Stimulated activated naive CD8-positive, alpha-beta T cell treated with anti-CD3 and anti-CD28 coated beads, Interleukin-15, Interleukin-2, amounts not matched to agents 100 ng/mL and 50 ng/mL, for 24 hours (primary cell): ENCODE measurements around the gene MESD.

Experiments used
- H3K27ac Mint-ChIP-seq: one replicate; pipeline ENCODE4 v1.8.0; 2021; ENCODE audit warnings: mild to moderate bottlenecking, mixed read lengths
- H3K27me3 Mint-ChIP-seq: one replicate; pipeline ENCODE4 v1.8.0; 2021; ENCODE audit warnings: mixed read lengths
- H3K36me3 Mint-ChIP-seq: one replicate; pipeline ENCODE4 v1.8.0; 2021; ENCODE audit warnings: low read depth, mixed read lengths
- H3K4me1 Mint-ChIP-seq: one replicate; pipeline ENCODE4 v1.8.0; 2021; ENCODE audit warnings: low read depth, mixed read lengths
- H3K4me3 Mint-ChIP-seq: one replicate; pipeline ENCODE4 v1.8.0; 2021; ENCODE audit warnings: mild to moderate bottlenecking, mixed read lengths
- H3K9me3 Mint-ChIP-seq: one replicate; pipeline ENCODE4 v1.8.0; 2021; ENCODE audit warnings: mixed read lengths

MESD gene

GRCh38 chr15:81002331-81003096 lies 12.9 kb upstream of the MESD start:
- Mint-ChIP-seq H3K9me3 (no peaks in the 10 kb centered on the region), H3K27ac (no peak overlapping the region), H3K36me3 (peaks cover 25% of the 10 kb centered on the region), H3K4me1 (peaks cover 55% of the 10 kb centered on the region), H3K27me3 (no peaks in the 10 kb centered on the region), H3K4me3 (peak overlapping the region; percentile 78)

DNA sequence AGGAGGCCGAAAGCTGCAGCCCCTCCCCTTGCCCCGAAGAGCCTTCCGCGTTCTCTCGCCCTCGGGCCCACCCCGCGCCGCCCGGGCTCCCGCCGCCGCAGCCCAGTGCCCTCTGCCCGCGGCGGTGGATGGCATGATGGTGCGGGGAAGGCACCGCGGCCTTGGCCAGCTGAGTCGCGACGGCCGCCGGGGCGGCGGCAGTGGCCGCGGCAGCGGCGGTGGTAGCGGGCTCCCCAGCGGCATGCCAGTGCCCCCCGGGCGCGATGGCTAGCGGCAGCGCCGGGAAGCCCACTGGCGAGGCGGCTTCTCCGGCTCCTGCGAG lies 12.4 kb upstream of the MESD start:
- Mint-ChIP-seq H3K27me3 (no peaks in the 10 kb centered on the region), H3K4me3 (peak overlapping the region; percentile 80), H3K36me3 (peaks cover 25% of the 10 kb centered on the region), H3K9me3 (no peaks in the 10 kb centered on the region), H3K27ac (peak overlapping the region; percentile 76), H3K4me1 (peaks cover 56% of the 10 kb centered on the region)

GRCh38 chr15:81001152-81002008 lies 11.8 kb upstream of the MESD start:
- peak overlapping the region; percentile 76 for H3K27ac Mint-ChIP-seq
- no peaks in the 10 kb centered on the region for H3K9me3 Mint-ChIP-seq
- H3K4me1 Mint-ChIP-seq: peaks cover 56% of the 10 kb centered on the region
- H3K27me3 Mint-ChIP-seq: no peaks in the 10 kb centered on the region
- peaks cover 25% of the 10 kb centered on the region for H3K36me3 Mint-ChIP-seq
- H3K4me3 Mint-ChIP-seq: peak overlapping the region; percentile 92

- Mint-ChIP-seq H3K9me3 (no peaks in the 10 kb centered on the region), H3K36me3 (peaks cover 24% of the 10 kb centered on the region), H3K4me3 (peak within 1 kb of the TSS; percentile 92), H3K4me1 (peaks cover 49% of the 10 kb centered on the region), H3K27me3 (no peaks in the 10 kb centered on the region), H3K27ac (peak within 1 kb of the TSS; percentile 95)
Measured at GRCh38 chr15:81000624-81001151, 11.1 kb upstream of the MESD start, which contains the start of gene TLNRD1. TLNRD1 (plus strand) TSS chr15:81000923; CDS start chr15:81002272, 1,349 bp downstream.

GRCh38 chr15:81000144-81000623 lies 10.6 kb upstream of the MESD start:
- Mint-ChIP-seq H3K27ac (peak overlapping the region; percentile 95), H3K27me3 (no peaks in the 10 kb centered on the region), H3K4me1 (peaks cover 44% of the 10 kb centered on the region), H3K9me3 (no peaks in the 10 kb centered on the region), H3K36me3 (peaks cover 19% of the 10 kb centered on the region), H3K4me3 (peak overlapping the region; percentile 92)

GRCh38 chr15:80999623-81000036 lies 10.0 kb upstream of the MESD start:
- H3K27me3 Mint-ChIP-seq: no peaks in the 10 kb centered on the region
- peaks cover 38% of the 10 kb centered on the region for H3K4me1 Mint-ChIP-seq
- H3K9me3 Mint-ChIP-seq: no peaks in the 10 kb centered on the region
- H3K27ac Mint-ChIP-seq: peak overlapping the region; percentile 95
- peak overlapping the region; percentile 92 for H3K4me3 Mint-ChIP-seq
- H3K36me3 Mint-ChIP-seq: peaks cover 16% of the 10 kb centered on the region

- H3K4me3 Mint-ChIP-seq: no peak overlapping the region
- no peak overlapping the region for H3K27ac Mint-ChIP-seq
- H3K4me1 Mint-ChIP-seq: peaks cover 24% of the 10 kb centered on the region
- H3K36me3 Mint-ChIP-seq: peaks cover 2% of the 10 kb centered on the region
- no peaks in the 10 kb centered on the region for H3K9me3 Mint-ChIP-seq
- H3K27me3 Mint-ChIP-seq: no peaks in the 10 kb centered on the region
Measured at GRCh38 chr15:80998251-80998650, 8.6 kb upstream of the MESD start.

GRCh38 chr15:80997692-80998091 lies 8.1 kb upstream of the MESD start:
- Mint-ChIP-seq H3K9me3 (no peaks in the 10 kb centered on the region), H3K27ac (no peak overlapping the region), H3K4me1 (peaks cover 22% of the 10 kb centered on the region), H3K27me3 (no peaks in the 10 kb centered on the region), H3K36me3 (no peaks in the 10 kb centered on the region), H3K4me3 (no peak overlapping the region)

- no peaks in the 10 kb centered on the region for H3K9me3 Mint-ChIP-seq
- no peaks in the 10 kb centered on the region for H3K36me3 Mint-ChIP-seq
- H3K4me1 Mint-ChIP-seq: peaks cover 28% of the 10 kb centered on the region
- H3K4me3 Mint-ChIP-seq: no peak overlapping the region
- H3K27me3 Mint-ChIP-seq: no peaks in the 10 kb centered on the region
- H3K27ac Mint-ChIP-seq: no peak overlapping the region
Measured at GRCh38 chr15:80996247-80996646, 6.6 kb upstream of the MESD start.

DNA sequence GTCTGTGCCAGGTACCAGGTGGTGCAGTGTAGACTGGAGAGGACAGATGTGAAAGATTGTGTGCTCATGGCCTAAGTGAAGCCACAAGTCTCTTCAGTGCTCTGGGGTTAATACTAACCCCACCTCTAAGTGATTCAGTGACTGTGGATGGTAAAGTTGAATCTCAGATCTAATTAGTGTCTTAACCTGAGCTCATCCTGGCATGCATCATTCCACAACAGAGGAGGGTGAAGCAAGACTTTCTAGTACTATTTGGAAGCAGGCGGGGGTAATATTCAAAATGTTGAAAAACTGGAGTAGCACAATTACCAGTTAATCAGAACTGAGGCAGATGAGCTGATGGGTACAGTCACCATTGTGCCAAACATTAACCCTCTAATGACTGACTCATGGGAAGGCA lies 2.8 kb upstream of the MESD start:
- Mint-ChIP-seq H3K27me3 (no peaks in the 10 kb centered on the region), H3K4me3 (no peak overlapping the region), H3K9me3 (no peaks in the 10 kb centered on the region), H3K36me3 (peaks cover 11% of the 10 kb centered on the region), H3K4me1 (peaks cover 29% of the 10 kb centered on the region), H3K27ac (no peak overlapping the region)

- Mint-ChIP-seq H3K27ac (no peak overlapping the region), H3K27me3 (no peaks in the 10 kb centered on the region), H3K36me3 (peaks cover 14% of the 10 kb centered on the region), H3K9me3 (no peaks in the 10 kb centered on the region), H3K4me1 (peaks cover 31% of the 10 kb centered on the region), H3K4me3 (no peak overlapping the region)
Measured at GRCh38 chr15:80992006-80992405, 2.4 kb upstream of the MESD start.

DNA sequence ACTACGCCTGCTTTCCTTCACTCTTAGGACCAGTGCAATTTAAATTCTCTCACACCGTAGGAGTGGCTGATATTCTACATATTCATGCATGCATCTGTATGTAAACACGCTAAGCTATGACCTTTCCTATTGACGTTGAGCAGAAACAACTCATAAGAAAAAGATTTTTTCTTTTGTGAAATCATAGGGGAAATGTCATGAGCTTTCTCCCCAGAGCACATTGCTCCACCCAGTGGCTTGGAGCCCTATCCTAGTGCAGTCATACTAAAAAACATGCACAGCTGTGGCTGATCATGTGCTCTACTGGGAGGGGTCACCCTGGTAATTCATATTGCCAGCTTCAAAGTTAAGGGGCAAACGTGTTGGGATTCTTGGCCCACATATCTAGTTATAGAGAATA lies 1.8 kb upstream of the MESD start:
- Mint-ChIP-seq H3K36me3 (peaks cover 19% of the 10 kb centered on the region), H3K4me3 (no peak overlapping the region), H3K27ac (no peak overlapping the region), H3K4me1 (peaks cover 37% of the 10 kb centered on the region), H3K9me3 (no peaks in the 10 kb centered on the region), H3K27me3 (no peaks in the 10 kb centered on the region)

DNA sequence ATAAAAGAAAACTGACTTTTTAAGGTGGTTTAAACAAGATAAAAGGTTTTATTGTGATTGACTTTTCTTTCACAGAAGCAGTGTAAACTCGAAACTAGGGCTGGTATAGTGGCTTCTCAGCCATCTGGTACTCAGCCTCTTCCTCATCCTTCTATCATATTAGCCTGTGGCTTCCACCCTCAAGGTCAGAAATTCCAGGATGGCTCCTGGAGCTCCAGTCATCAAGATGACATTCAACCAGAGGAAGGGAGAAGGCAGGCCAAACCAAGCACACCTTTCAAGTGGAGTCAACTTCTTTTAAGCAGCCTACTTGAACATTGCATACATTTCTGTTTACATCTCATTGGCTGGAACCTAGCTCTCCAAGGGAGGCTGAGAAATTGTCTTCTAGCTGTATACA lies 1.3 kb upstream of the MESD start:
- H3K36me3 Mint-ChIP-seq: peaks cover 23% of the 10 kb centered on the region
- H3K9me3 Mint-ChIP-seq: no peaks in the 10 kb centered on the region
- H3K27ac Mint-ChIP-seq: no peak overlapping the region
- H3K4me3 Mint-ChIP-seq: no peak overlapping the region
- no peaks in the 10 kb centered on the region for H3K27me3 Mint-ChIP-seq
- H3K4me1 Mint-ChIP-seq: peaks cover 40% of the 10 kb centered on the region

GRCh38 chr15:80989081-80989517 lies 520 bp downstream of the MESD start:
- Mint-ChIP-seq H3K27me3 (no peaks in the 10 kb centered on the region), H3K9me3 (no peaks in the 10 kb centered on the region), H3K27ac (peak overlapping the region; percentile 98), H3K4me1 (peaks cover 59% of the 10 kb centered on the region), H3K36me3 (peaks cover 28% of the 10 kb centered on the region), H3K4me3 (peak overlapping the region; percentile 99)
